Measurements from ENCODE around the gene NFIA.

GRCh38 chr1:61463220-61463619 lies 380.9 kb downstream of the NFIA start:
- TF ChIP-seq CTCF (IDR thresholded peaks at IDR 0.05): no peak
- no peak for TF ChIP-seq EZH2 (IDR thresholded peaks at IDR 0.05; ENCODE audit: borderline replicate concordance, insufficient read depth, low read depth, low read length, poor library complexity, severe bottlenecking)

Measured in B cell (primary cell).